Measurements from ENCODE around the gene UBE4B. TPM values are rescaled to one million over a fixed set of nuclear protein-coding genes. Genes with fewer than 3 reads are reported as not detected.

The UBE4B gene
- total and polyA plus RNA-seq, 2 of the 4 experiments (the other 2 are of a cell fraction) = 26.5 to 39.3 TPM

DNA sequence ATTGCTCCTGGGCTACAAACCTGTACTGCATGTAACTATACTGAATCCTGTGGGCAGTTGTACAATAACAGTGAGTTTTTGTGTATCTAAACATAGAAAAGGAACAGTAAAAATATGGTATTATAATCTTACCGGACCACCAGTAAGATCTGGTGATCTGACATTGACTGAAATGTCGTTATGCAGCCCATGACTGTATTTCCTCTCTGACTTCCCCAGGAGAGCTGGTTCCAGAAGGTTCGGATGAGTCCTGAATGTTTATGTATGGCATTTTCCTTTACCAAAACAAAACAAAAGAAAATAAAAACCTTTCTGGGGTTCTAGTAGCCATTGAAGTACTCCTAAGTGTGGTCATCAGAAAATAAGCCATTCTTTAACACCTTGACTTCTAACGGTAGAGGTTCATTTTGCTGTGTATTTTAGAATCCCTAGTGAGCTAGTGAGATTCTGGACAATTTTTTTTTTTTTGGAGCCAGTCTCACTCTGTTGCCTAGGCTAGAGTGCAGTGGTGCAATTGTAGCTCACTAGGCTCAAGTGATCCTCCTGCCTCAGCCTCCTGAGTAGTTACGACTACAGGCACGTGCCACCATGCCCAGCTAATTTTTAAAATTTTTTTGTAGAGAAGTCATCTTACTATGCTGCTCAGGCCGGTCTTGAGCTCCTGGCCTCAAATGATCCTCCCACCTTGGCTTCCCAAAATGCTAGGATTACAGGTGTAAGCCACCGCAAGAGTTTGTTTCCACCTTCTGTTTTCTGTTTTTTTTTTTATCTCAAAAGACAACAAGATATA, 27.7 kb downstream of the UBE4B start:
- Histone ChIP-seq H2AK5ac (ENCODE audit: low read depth, low read length) (no peak overlapping the region), H4K5ac (ENCODE audit: low read depth, low read length) (no peak overlapping the region), H4K8ac (ENCODE audit: low read depth in 2 of 2, low read length in 2 of 2) (no peak overlapping the region), H3K27me3 (ENCODE audit: control insufficient read depth, insufficient read depth, low read length) (no peaks in the 10 kb centered on the region), H4K20me1 (ENCODE audit: insufficient read depth, low read length) (peaks cover 41% of the 10 kb centered on the region; the same call in 1 of the 2 replicates), H3K14ac (replicated peaks; ENCODE audit: low read depth, low read length) (no peak overlapping the region), H3K9me3 (ENCODE audit: control insufficient read depth, insufficient read depth, low read length) (no peaks in the 10 kb centered on the region), H3K9ac (ENCODE audit: low read depth, low read length) (no peak overlapping the region), H2AK9ac (replicated peaks; ENCODE audit: low read depth, low read length, poor library complexity) (no peak overlapping the region), H3K4me2 (ENCODE audit: low read depth, low read length) (no peak overlapping the region), H3K18ac (ENCODE audit: low read depth, low read length) (no peak overlapping the region), H2BK5ac (ENCODE audit: low read depth, low read length, poor library complexity, severe bottlenecking) (no peak overlapping the region), H3K4ac (ENCODE audit: low read depth, low read length) (no peak overlapping the region), H2AFZ (replicated peaks; ENCODE audit: low read length, poor library complexity) (no peak overlapping the region), H3K27ac (ENCODE audit: insufficient read depth, low read length) (no peak overlapping the region), H3K4me3 (ENCODE audit: insufficient read depth, low read depth, low read length) (no peak overlapping the region), H3K79me1 (ENCODE audit: low read depth in 1 of 2, low read length in 2 of 2) (peaks cover 53 to 88% of the 10 kb centered on the region in 2 experiments), H3K56ac (ENCODE audit: extremely low read depth, insufficient read depth, low read length) (no peak overlapping the region), H3K4me1 (ENCODE audit: control insufficient read depth, insufficient read depth, low read length) (peaks cover 13% of the 10 kb centered on the region), H4K91ac (ENCODE audit: insufficient read depth, low read depth, low read length) (no peak overlapping the region), H3K9me1 (ENCODE audit: insufficient read depth, low read length) (peaks cover 25% of the 10 kb centered on the region), H3K36me3 (ENCODE audit: control insufficient read depth, insufficient read depth, low read length) (no peaks in the 10 kb centered on the region; the same call in 1 of the 2 replicates), H3K23ac (ENCODE audit: low read depth, low read length) (no peak overlapping the region), H2BK15ac (ENCODE audit: low read depth, low read length) (no peak overlapping the region), H2BK20ac (ENCODE audit: low read depth, low read length) (no peak overlapping the region), H2BK120ac (ENCODE audit: low read depth, low read length) (no peak overlapping the region)
- POLR2A ChIA-PET (ENCODE audit: unreplicated experiment) = no interaction called here
- CTCF ChIA-PET = interaction anchor here (0.5 to 0.8 kb wide), 2 partner anchors 24 to 150 kb away, joined by 3 to 4 read pairs; partner anchors contain the start of gene KIF1B
- dilution Hi-C loops (cut with HindIII; ENCODE audit: low sequenced_read_pairs, unreplicated experiment) = no loop called here
- no peak for ATAC-seq (ENCODE audit: low read depth)
- BruUV-seq (replicated peaks) = no TSS peak
- TF ChIP-seq RAD21 (IDR thresholded peaks at IDR 0.05; ENCODE audit: low read length) (no peak), MAFK (IDR thresholded peaks at IDR 0.05; ENCODE audit: low read depth, low read length) (no peak), RFX5 (IDR thresholded peaks at IDR 0.05; ENCODE audit: low read depth, low read length) (no peak), NFE2L2 (IDR thresholded peaks at IDR 0.05; ENCODE audit: low read depth, low read length) (no peak), RCOR1 (IDR thresholded peaks at IDR 0.05; ENCODE audit: insufficient replicate concordance, low read length) (no peak), POLR2A (IDR thresholded peaks at IDR 0.05; ENCODE audit: low read depth, low read length) (no peak)
- intact Hi-C loops (cut with micrococcal nuclease) = no loop called here
- DNase-seq = no peak
- 80% methylated on average over 1 of the region's 8 CpGs; no CpG with 5 or more reads in 1 of the 2 experiments for WGBS, 2 experiments (ENCODE audit: extremely low coverage in 2 of 2, insufficient read length in 1 of 2)
- in situ Hi-C loops (cut with MboI; ENCODE audit: low sequenced_read_pairs) = no loop called here
